Kidney epithelial cell (primary cell): ENCODE results near the gene SPEG. TPM values are rescaled to one million over a fixed set of nuclear protein-coding genes. Genes with fewer than 3 reads are reported as not detected.

ENCODE experiments used
- DNase-seq: peaks from one replicate; pipeline ENCODE4 v3.0.0-alpha.2; 2010; ENCODE audit warnings: low read depth
- H3K27me3 ChIP-seq: 2 replicates; pipeline ENCODE4 v1.6.0; 2011; ENCODE audit warnings: low read length; ENCODE audit not compliant: control insufficient read depth, insufficient read depth
- H3K36me3 ChIP-seq: 2 replicates; pipeline ENCODE4 v1.5.1; 2011; ENCODE audit warnings: low read length; ENCODE audit not compliant: control insufficient read depth, insufficient read depth
- H3K4me3 ChIP-seq: 2 replicates; pipeline ENCODE4 v1.5.1; 2011; ENCODE audit warnings: low read depth, mild to moderate bottlenecking, control low read depth, low read length
- CTCF ChIP-seq: IDR thresholded peaks from 2 replicates; pipeline ENCODE4 v1.5.1; 2011; ENCODE audit warnings: mild to moderate bottlenecking, moderate library complexity, low read length, control low read depth, inconsistent platforms; ENCODE audit not compliant: insufficient read depth, poor library complexity, severe bottlenecking
- total RNA-seq: library from RNA; depleted of rRNA; stranded (reverse); fragments of >200 nt; gene quantifications from 2 replicates; pipeline ENCODE4 v1.2.3, GENCODE V29; 2015

Gene SPEG
- total RNA-seq = 6.5 and 9.9 TPM in 2 replicates

GRCh38 chr2:219434718-219435525 lies at the start of gene SPEG:
Gene SPEG, plus strand, starts transcription at chr2:219434843. Its CDS starts 135 bp downstream, at chr2:219434978.
- H3K36me3 ChIP-seq = no peaks in the 10 kb centered on the region
- TF ChIP-seq CTCF = no peak
- H3K4me3 ChIP-seq = peak within 1 kb of the TSS; percentile 14
- DNase-seq = no peak
- H3K27me3 ChIP-seq = peaks cover 24% of the 10 kb centered on the region

DNA sequence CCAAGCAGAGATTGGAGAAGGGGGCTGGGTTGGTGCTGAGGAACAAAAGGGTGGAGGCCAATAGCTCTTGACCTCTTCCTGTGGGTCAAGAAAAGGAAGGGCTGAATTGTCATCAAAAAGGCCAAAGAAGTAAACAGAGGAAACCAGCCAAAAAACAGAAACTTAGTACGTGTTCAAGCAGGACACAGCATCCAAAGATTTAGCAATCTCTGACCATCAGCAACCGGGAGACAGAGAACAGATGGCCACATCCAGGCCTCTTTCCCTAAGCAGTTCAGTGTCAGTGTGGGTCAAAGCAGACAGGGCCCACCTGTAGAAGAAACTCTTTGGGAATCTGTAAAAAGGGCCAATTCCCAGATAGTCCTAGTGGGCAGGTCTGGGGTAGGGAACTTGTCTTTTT lies 49.8 kb upstream of the SPEG start:
- Histone ChIP-seq H3K36me3 (peaks cover 1% of the 10 kb centered on the region), H3K4me3 (no peak overlapping the region), H3K27me3 (no peaks in the 10 kb centered on the region)
- TF ChIP-seq CTCF = no peak
- no peak for DNase-seq

- no peak overlapping the region for H3K4me3 ChIP-seq
- TF ChIP-seq CTCF = no peak
Observed at GRCh38 chr2:219385958-219386520, 48.6 kb upstream of the SPEG start.

GRCh38 chr2:219386532-219387280 lies 47.9 kb upstream of the SPEG start:
- Histone ChIP-seq H3K27me3 (no peaks in the 10 kb centered on the region), H3K36me3 (peaks cover 1% of the 10 kb centered on the region), H3K4me3 (peak overlapping the region; percentile 69)
- DNase-seq = no peak
- TF ChIP-seq CTCF = no peak

More at GRCh38 chr2:219385958-219386520, 48.6 kb upstream of the SPEG start:
- Histone ChIP-seq H3K36me3 (peaks cover 1% of the 10 kb centered on the region), H3K27me3 (no peaks in the 10 kb centered on the region)
- no peak for DNase-seq

- no peaks in the 10 kb centered on the region for H3K27me3 ChIP-seq
- peaks cover 1% of the 10 kb centered on the region for H3K36me3 ChIP-seq
- no peak for TF ChIP-seq CTCF
- peak; percentile 12 for DNase-seq
- peak within 1 kb of the TSS; percentile 69 for H3K4me3 ChIP-seq
Observed at GRCh38 chr2:219387306-219388120, 47.1 kb upstream of the SPEG start, which contains the start of gene DNPEP. Gene DNPEP, minus strand, starts transcription at chr2:219387912. Its CDS starts 118 bp downstream, at chr2:219387794.
